H9 (cell line): ENCODE data around the gene TSC22D1. TPM values are rescaled to one million over a fixed set of nuclear protein-coding genes. Genes with fewer than 3 reads are reported as not detected.

Experiments used
- DNase-seq: peaks from one replicate; pipeline ENCODE4 v3.0.0-alpha.2; 2017
- H2AFZ ChIP-seq: one replicate; pipeline ENCODE4 v1.6.1; 2013; ENCODE audit warnings: mild to moderate bottlenecking, low read length, control low read depth, moderate library complexity
- H2AK5ac ChIP-seq: 2 replicates; pipeline ENCODE4 v1.6.1; 2013; ENCODE audit warnings: low read length, control low read depth, mixed read lengths; ENCODE audit not compliant: insufficient read length
- H2BK120ac ChIP-seq: one replicate; pipeline ENCODE4 v1.6.1; 2013; ENCODE audit warnings: low read depth, mild to moderate bottlenecking, low read length, control low read depth, inconsistent platforms; ENCODE audit not compliant: poor library complexity, severe bottlenecking
- H2BK12ac ChIP-seq: 2 replicates; pipeline ENCODE4 v1.6.1; 2013; ENCODE audit warnings: low read length, control low read depth, mixed read lengths, low read depth; ENCODE audit not compliant: insufficient read length
- H2BK15ac ChIP-seq: 2 replicates; pipeline ENCODE4 v1.6.1; 2013; ENCODE audit warnings: low read depth, low read length, control low read depth
- H2BK20ac ChIP-seq: one replicate; pipeline ENCODE4 v1.6.1; 2013; ENCODE audit warnings: low read depth, mild to moderate bottlenecking, low read length, control low read depth, inconsistent platforms; ENCODE audit not compliant: poor library complexity, severe bottlenecking
- H2BK5ac ChIP-seq: 2 replicates; pipeline ENCODE4 v1.6.1; 2013; ENCODE audit warnings: low read length, control low read depth, mixed read lengths; ENCODE audit not compliant: insufficient read length
- H3K14ac ChIP-seq: 2 replicates; pipeline ENCODE4 v1.6.1; 2013; ENCODE audit warnings: low read length, control low read depth; ENCODE audit not compliant: insufficient read depth
- H3K18ac ChIP-seq: 2 replicates; pipeline ENCODE4 v1.6.1; 2013; ENCODE audit warnings: low read depth, mild to moderate bottlenecking, mixed read lengths, low read length, control low read depth; ENCODE audit not compliant: insufficient read length
- H3K23ac ChIP-seq: 2 replicates; pipeline ENCODE4 v1.6.1; 2013; ENCODE audit warnings: low read length, control low read depth, mixed read lengths, low read depth; ENCODE audit not compliant: insufficient read length
- H3K23me2 ChIP-seq: 2 replicates; pipeline ENCODE4 v1.6.1; 2013; ENCODE audit warnings: low read depth, mild to moderate bottlenecking, mixed read lengths, low read length, control low read depth; ENCODE audit not compliant: insufficient read length, poor library complexity, severe bottlenecking
- H3K27ac ChIP-seq: 2 replicates; pipeline ENCODE4 v1.5.1; 2013; ENCODE audit warnings: low read length, control low read depth, mixed read lengths, low read depth; ENCODE audit not compliant: insufficient read length
- H3K27me3 ChIP-seq: 2 replicates; pipeline ENCODE4 v1.6.1; 2013; ENCODE audit warnings: low read length, control low read depth, inconsistent platforms; ENCODE audit not compliant: insufficient read depth
- H3K4ac ChIP-seq: 2 replicates; pipeline ENCODE4 v1.6.1; 2013; ENCODE audit warnings: low read depth, mild to moderate bottlenecking, control low read depth, inconsistent platforms, low read length, moderate library complexity
- H3K4me1 ChIP-seq: 2 replicates; pipeline ENCODE4 v1.6.1; 2013; ENCODE audit warnings: low read length, control low read depth, inconsistent platforms; ENCODE audit not compliant: insufficient read depth
- H3K4me2 ChIP-seq: 2 replicates; pipeline ENCODE4 v1.6.1; 2013; ENCODE audit warnings: low read length, control low read depth, mixed read lengths; ENCODE audit not compliant: insufficient read length, insufficient read depth
- H3K56ac ChIP-seq: 2 replicates; pipeline ENCODE4 v1.6.1; 2013; ENCODE audit warnings: low read depth, mild to moderate bottlenecking, mixed read lengths, low read length, control low read depth; ENCODE audit not compliant: insufficient read length
- H3K79me1 ChIP-seq: 2 replicates; pipeline ENCODE4 v1.6.1; 2013; ENCODE audit warnings: low read depth, mild to moderate bottlenecking, moderate library complexity, low read length, control low read depth, inconsistent platforms; ENCODE audit not compliant: insufficient read depth, poor library complexity, severe bottlenecking
- H3K79me2 ChIP-seq: 2 replicates; pipeline ENCODE4 v1.6.1; 2013; ENCODE audit warnings: low read length, control low read depth, inconsistent platforms; ENCODE audit not compliant: insufficient read depth
- H3K9ac ChIP-seq: 2 replicates; pipeline ENCODE4 v1.6.1; 2013; ENCODE audit warnings: low read length, control low read depth, mixed read lengths; ENCODE audit not compliant: insufficient read length; ENCODE audit errors: extremely low read depth
- H3K9me3 ChIP-seq: one replicate; pipeline ENCODE4 v1.6.1; 2013; ENCODE audit warnings: low read depth, low read length, inconsistent platforms; ENCODE audit not compliant: control insufficient read depth
- H3T11ph ChIP-seq: one replicate; pipeline ENCODE4 v1.6.1; 2013; ENCODE audit warnings: mild to moderate bottlenecking, low read length, control low read depth, inconsistent platforms
- H4K20me1 ChIP-seq: one replicate; pipeline ENCODE4 v1.6.1; 2013; ENCODE audit not compliant: control insufficient read depth, insufficient read length, insufficient read depth
- H4K5ac ChIP-seq: 2 replicates; pipeline ENCODE4 v1.6.1; 2013; ENCODE audit warnings: low read depth, mild to moderate bottlenecking, mixed read lengths, low read length, control low read depth; ENCODE audit not compliant: insufficient read length
- H4K8ac ChIP-seq: replicated peaks from 2 replicates; pipeline ENCODE4 v1.6.1; 2013; ENCODE audit warnings: low read length, control low read depth, mixed read lengths, low read depth; ENCODE audit not compliant: insufficient read length
- H4K91ac ChIP-seq: 2 replicates; pipeline ENCODE4 v1.6.1; 2013; ENCODE audit warnings: low read depth, mild to moderate bottlenecking, moderate library complexity, mixed read lengths, low read length, control low read depth; ENCODE audit not compliant: insufficient read length
- H3K27ac Mint-ChIP-seq, 3 experiments: 2 replicates in 2 of 3; 3 replicates in 1 of 3; pipeline ENCODE4 v1.8.0; 2020 to 2021; ENCODE audit warnings: mixed read lengths in 3 of 3, mild to moderate bottlenecking in 1 of 3, moderate library complexity in 1 of 3
- H3K27me3 Mint-ChIP-seq: 2 replicates; pipeline ENCODE4 v1.8.0; 2021; ENCODE audit warnings: low read depth, mild to moderate bottlenecking, moderate library complexity, mixed read lengths
- H3K36me3 Mint-ChIP-seq, 3 experiments: 2 replicates in 2 of 3; 3 replicates in 1 of 3; pipeline ENCODE4 v1.8.0; 2020 to 2021; ENCODE audit warnings: low read depth in 3 of 3, mixed read lengths in 3 of 3; ENCODE audit not compliant: insufficient read depth in 1 of 3
- H3K4me1 Mint-ChIP-seq, 2 experiments: 2 replicates each; pipeline ENCODE4 v1.8.0; 2020; ENCODE audit warnings: mixed read lengths in 2 of 2
- H3K4me3 Mint-ChIP-seq, 2 experiments: 2 replicates in 1 of 2; 3 replicates in 1 of 2; pipeline ENCODE4 v1.8.0; 2020 to 2021; ENCODE audit warnings: mild to moderate bottlenecking in 2 of 2, mixed read lengths in 2 of 2, moderate library complexity in 1 of 2
- H3K9me3 Mint-ChIP-seq, 2 experiments: 2 replicates in 1 of 2; 3 replicates in 1 of 2; pipeline ENCODE4 v1.8.0; 2020; ENCODE audit warnings: mild to moderate bottlenecking in 2 of 2, mixed read lengths in 2 of 2, moderate library complexity in 1 of 2
- CTCF ChIP-seq: fragments of 200-600 bp; sonication (generic); conservative IDR thresholded peaks from 3 replicates; pipeline ENCODE4 v1.8.0; 2021; ENCODE audit warnings: antibody characterized with exemption, mild to moderate bottlenecking
- WGBS: extraction: QIAGEN DNeasy Blood & Tissue Kit; methylation state at CpG from one replicate; pipeline ENCODE4 v1.1.7; 2013; ENCODE audit warnings: missing lambda C conversion rate, low lambda C conversion rate, mixed read lengths; ENCODE audit not compliant: insufficient read length; ENCODE audit errors: extremely low coverage; 5-methylcytosine and 5-hydroxymethylcytosine counted together
- total RNA-seq: library from RNA; stranded (reverse); gene quantifications from 2 replicates; pipeline ENCODE4 v1.2.1, GENCODE V29; 2021

The TSC22D1 gene
- total RNA-seq, 1 experiment from 2014 or later, result 76.7 TPM

GRCh38 chr13:44507639-44508038, 68.5 kb downstream of the TSC22D1 start:
- no peak for TF ChIP-seq CTCF
- no peak overlapping the region for H3K14ac ChIP-seq
- H2AK5ac ChIP-seq, result no peak overlapping the region
- no peak overlapping the region for H3T11ph ChIP-seq
- H2BK120ac ChIP-seq, result no peak overlapping the region
- no peak overlapping the region for H4K5ac ChIP-seq
- Mint-ChIP-seq H3K27ac (peak overlapping the region; percentile 22 to 88 (median 83); a peak in 5 of 7 replicates), H3K4me1 (peaks cover 26 to 28% of the 10 kb centered on the region in 2 experiments), H3K36me3 (peaks cover 3 to 20% (median 11%) of the 10 kb centered on the region in 3 experiments; a peak in 6 of 7 replicates), H3K27me3 (no peaks in the 10 kb centered on the region), H3K4me3 (no peak overlapping the region; a peak in 1 of 5 replicates), H3K9me3 (no peaks in the 10 kb centered on the region)
- H2AFZ ChIP-seq, result no peak overlapping the region
- no peak overlapping the region for H3K9ac ChIP-seq
- H3K9me3 ChIP-seq, result no peaks in the 10 kb centered on the region
- H4K8ac ChIP-seq, result no peak overlapping the region
- no peak overlapping the region for H3K27ac ChIP-seq
- H4K91ac ChIP-seq, result no peak overlapping the region
- H2BK15ac ChIP-seq, result no peak overlapping the region
- no peak overlapping the region for H3K56ac ChIP-seq
- H3K4me2 ChIP-seq, result no peak overlapping the region
- no peak overlapping the region for H3K4ac ChIP-seq
- H3K27me3 ChIP-seq, result no peaks in the 10 kb centered on the region
- no peaks in the 10 kb centered on the region for H3K23me2 ChIP-seq
- H2BK20ac ChIP-seq, result no peak overlapping the region
- H2BK12ac ChIP-seq, result no peak overlapping the region
- H3K18ac ChIP-seq, result no peak overlapping the region
- no peak overlapping the region for H3K23ac ChIP-seq
- H4K20me1 ChIP-seq, result no peaks in the 10 kb centered on the region
- 0 out of 2 replicates have a peak, but pooled peaks cover 2% of the 10 kb centered on the region for H3K4me1 ChIP-seq
- no peaks in the 10 kb centered on the region; the same call in 1 of the 2 replicates for H3K79me2 ChIP-seq
- no CpG with 5 or more reads among the region's 4 CpGs for WGBS
- DNase-seq, result no peak
- no peak overlapping the region for H2BK5ac ChIP-seq
- no peaks in the 10 kb centered on the region for H3K79me1 ChIP-seq
